Right atrium auricular region (tissue), 2 donors: ENCODE measurements around the gene IRAG1. TPM values are rescaled to one million over a fixed set of nuclear protein-coding genes. Genes with fewer than 3 reads are reported as not detected.

Experiments
- DNase-seq: peaks from one replicate; pipeline ENCODE4 v3.0.0-alpha.2; 2019; ENCODE audit warnings: low spot score
- H3K27ac ChIP-seq, 2 donors: fragments of 200-600 bp; sonication (generic); 1 replicate in 1 of 2; 2 replicates in 1 of 2; pipeline ENCODE4 v1.5.1; 2016 to 2019
- H3K27me3 ChIP-seq, 2 donors: fragments of 200-600 bp; sonication (generic); one replicate each; pipeline versions ENCODE4 v1.5.1 to v1.6.0; 2017 to 2019
- H3K36me3 ChIP-seq: fragments of 200-600 bp; sonication (generic); one replicate; pipeline ENCODE4 v1.5.1; 2016
- H3K4me1 ChIP-seq, 2 donors: fragments of 200-600 bp; sonication (generic); one replicate each; pipeline versions ENCODE4 v1.5.1 to v1.6.0; 2017 to 2019
- H3K4me3 ChIP-seq, 2 donors: fragments of 200-600 bp; sonication (generic); 1 replicate in 1 of 2; 2 replicates in 1 of 2; pipeline ENCODE4 v1.5.1; 2017 to 2019; ENCODE audit warnings: mild to moderate bottlenecking in 1 of 2, moderate library complexity in 1 of 2
- H3K9me3 ChIP-seq, 2 donors: fragments of 200-600 bp; sonication (generic); one replicate each; pipeline ENCODE4 v1.5.1; 2019
- total RNA-seq, 2 donors: library from RNA; depleted of rRNA; stranded (reverse); fragments of >200 nt; gene quantifications; one replicate each; pipeline ENCODE4 v1.1.0, GENCODE V29; 2016
- TF ChIP-seq, protein P1 (sequence below), 2 donors: fragments of 200-600 bp; sonication (generic); IDR thresholded peaks; one replicate each; pipeline ENCODE4 v1.5.1; 2019; ENCODE audit warnings: antibody characterized with exemption in 2 of 2

The IRAG1 gene
- total RNA-seq, 2 donors from 2014 or later, result 4.6 to 10.9 TPM

- TF ChIP-seq, protein P1, sequence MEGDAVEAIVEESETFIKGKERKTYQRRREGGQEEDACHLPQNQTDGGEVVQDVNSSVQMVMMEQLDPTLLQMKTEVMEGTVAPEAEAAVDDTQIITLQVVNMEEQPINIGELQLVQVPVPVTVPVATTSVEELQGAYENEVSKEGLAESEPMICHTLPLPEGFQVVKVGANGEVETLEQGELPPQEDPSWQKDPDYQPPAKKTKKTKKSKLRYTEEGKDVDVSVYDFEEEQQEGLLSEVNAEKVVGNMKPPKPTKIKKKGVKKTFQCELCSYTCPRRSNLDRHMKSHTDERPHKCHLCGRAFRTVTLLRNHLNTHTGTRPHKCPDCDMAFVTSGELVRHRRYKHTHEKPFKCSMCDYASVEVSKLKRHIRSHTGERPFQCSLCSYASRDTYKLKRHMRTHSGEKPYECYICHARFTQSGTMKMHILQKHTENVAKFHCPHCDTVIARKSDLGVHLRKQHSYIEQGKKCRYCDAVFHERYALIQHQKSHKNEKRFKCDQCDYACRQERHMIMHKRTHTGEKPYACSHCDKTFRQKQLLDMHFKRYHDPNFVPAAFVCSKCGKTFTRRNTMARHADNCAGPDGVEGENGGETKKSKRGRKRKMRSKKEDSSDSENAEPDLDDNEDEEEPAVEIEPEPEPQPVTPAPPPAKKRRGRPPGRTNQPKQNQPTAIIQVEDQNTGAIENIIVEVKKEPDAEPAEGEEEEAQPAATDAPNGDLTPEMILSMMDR (IDR thresholded peaks at IDR 0.05), result no peak
- no peaks in the 10 kb centered on the region for H3K9me3 ChIP-seq
- H3K27ac ChIP-seq, result peak overlapping the region; percentile 37 to 62
- no peaks in the 10 kb centered on the region for H3K36me3 ChIP-seq
- no peak for DNase-seq
- no peaks in the 10 kb centered on the region for H3K27me3 ChIP-seq
- no peak overlapping the region for H3K4me3 ChIP-seq
- H3K4me1 ChIP-seq, result peaks cover 2 to 63% of the 10 kb centered on the region in 2 donors
Measured at GRCh38 chr11:10657308-10658271, 36.0 kb downstream of the IRAG1 start.

DNA sequence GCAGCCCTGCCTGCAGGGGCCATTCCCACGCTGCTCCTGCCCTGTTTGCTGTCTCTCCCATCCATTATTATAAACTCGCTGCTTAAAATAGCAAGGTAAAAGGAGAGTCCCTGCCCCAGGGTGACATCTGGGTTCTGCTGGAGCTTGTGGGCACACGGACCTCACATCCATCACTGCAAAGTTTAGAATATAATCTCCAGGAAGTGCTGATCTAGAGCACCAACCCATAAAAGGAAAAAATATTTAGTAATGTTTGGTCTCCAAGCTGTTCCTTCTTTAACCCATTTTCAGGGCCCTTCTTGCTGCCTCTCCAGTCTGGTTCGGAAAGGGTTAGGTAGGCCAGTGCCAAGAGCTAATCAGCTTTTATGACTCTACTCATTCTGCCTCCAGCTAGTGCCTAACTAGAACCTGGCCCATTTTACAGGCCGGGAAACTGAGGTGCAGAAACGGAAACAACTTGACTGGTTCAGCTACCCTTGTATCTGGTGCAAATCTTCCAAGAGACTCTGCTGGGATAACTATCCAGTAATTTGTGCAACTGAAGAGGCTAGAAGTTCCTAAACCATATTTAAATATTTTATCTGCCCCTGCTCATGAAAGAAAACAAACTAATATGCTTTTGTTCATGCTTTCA lies 37.5 kb downstream of the IRAG1 start:
- H3K4me3 ChIP-seq, result no peak overlapping the region
- peaks cover 2 to 63% of the 10 kb centered on the region in 2 donors for H3K4me1 ChIP-seq

DNA sequence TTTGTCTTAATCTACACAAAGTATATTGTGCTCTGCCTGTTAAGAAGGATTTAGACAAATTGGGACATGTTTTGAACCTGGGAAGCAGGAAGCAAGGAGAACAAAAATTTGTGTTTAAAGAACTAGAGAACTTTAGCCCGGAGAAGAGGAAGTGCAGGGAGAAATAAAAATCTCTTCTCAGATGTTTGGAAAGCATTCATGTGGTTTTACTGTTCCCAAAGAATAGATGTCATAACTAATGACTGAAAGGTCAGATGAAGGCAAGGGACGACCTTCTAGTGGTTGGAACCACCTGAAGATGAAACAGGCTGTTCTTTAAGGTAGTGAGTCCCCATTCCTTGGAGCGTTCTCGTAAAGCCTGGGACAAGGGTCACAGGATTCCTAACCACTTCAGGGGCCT lies 38.3 kb downstream of the IRAG1 start:
- Histone ChIP-seq H3K4me3 (no peak overlapping the region), H3K9me3 (no peaks in the 10 kb centered on the region), H3K27me3 (no peaks in the 10 kb centered on the region), H3K36me3 (no peaks in the 10 kb centered on the region), H3K4me1 (peaks cover 2 to 63% of the 10 kb centered on the region in 2 donors), H3K27ac (peak overlapping the region; percentile 26 to 45)
- DNase-seq, result no peak
- TF ChIP-seq, protein P1 (IDR thresholded peaks at IDR 0.05), result no peak

More for the DNA sequence above, 37.5 kb downstream of the IRAG1 start:
- TF ChIP-seq, protein P1 (IDR thresholded peaks at IDR 0.05), result no peak
- Histone ChIP-seq H3K27ac (peak overlapping the region; percentile 26 to 45), H3K36me3 (no peaks in the 10 kb centered on the region), H3K9me3 (no peaks in the 10 kb centered on the region), H3K27me3 (no peaks in the 10 kb centered on the region)
- DNase-seq, result no peak

DNA sequence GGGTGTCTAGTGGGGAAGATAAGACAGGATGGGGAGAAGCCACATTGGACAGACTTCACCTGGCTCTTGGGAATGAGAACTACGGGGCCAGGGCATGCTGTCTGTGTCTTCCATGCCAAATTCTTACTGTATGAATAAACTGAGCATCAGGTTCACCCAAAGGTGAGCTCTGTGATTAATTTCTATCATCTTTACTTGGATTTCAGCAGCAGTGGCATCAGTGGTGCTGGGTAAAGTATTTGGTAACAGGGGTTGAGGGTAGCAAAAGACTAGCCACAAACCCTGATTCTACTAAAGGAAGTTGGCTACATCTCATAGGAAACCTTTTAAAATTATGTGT lies 38.8 kb downstream of the IRAG1 start:
- Histone ChIP-seq H3K4me3 (no peak overlapping the region), H3K27me3 (no peaks in the 10 kb centered on the region), H3K4me1 (peaks cover 2 to 60% of the 10 kb centered on the region in 2 donors), H3K9me3 (no peaks in the 10 kb centered on the region), H3K36me3 (no peaks in the 10 kb centered on the region), H3K27ac (peak overlapping the region; percentile 26 to 32)
- TF ChIP-seq, protein P1 (IDR thresholded peaks at IDR 0.05), result no peak
- no peak for DNase-seq

DNA sequence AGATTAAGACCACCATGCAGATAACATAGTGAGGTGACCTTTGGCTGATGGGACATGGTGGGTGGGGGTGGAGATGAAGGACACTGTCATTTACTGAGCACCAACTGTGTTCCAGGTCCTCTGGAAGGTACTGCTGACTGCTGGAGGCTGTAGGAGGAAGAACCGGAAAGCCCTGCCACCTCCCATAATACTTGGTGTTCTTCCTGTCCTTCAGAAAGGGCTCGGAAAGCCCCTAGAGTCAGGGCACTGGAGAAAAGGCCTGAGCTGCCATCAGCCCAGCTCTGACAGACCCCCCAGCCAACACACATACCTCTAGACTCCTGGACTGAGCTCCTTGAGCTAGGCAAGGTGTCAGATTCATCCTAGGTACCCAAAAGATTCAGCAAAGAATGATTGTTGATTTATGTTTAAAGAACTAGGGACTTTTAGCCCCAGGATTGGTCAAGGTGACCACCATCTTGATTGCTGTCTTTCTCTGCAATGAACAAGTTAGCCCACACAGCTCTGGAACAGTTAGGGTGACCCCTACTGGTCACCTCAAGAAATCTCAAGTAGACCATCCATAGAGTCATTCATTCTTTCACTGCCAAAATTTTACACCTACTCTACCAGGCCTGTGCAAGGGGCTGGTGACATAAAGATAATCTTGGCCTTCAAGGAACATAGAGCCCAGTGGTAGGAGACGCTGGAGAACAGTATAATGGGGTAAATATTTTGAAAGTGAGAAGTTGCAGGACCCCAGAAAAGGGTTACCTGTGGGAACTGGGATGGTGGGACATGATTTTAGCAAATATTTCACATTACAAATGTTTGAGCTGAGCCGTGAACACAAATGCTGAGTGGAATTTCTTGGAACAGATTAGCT lies 39.4 kb downstream of the IRAG1 start:
- H3K4me1 ChIP-seq, result peaks cover 0 to 54% of the 10 kb centered on the region in 2 donors

More for the DNA sequence above, 39.4 kb downstream of the IRAG1 start:
- H3K27me3 ChIP-seq, result no peaks in the 10 kb centered on the region
- no peaks in the 10 kb centered on the region for H3K36me3 ChIP-seq
- peak overlapping the region; percentile 26 to 32 for H3K27ac ChIP-seq
- H3K4me3 ChIP-seq, result no peak overlapping the region
- TF ChIP-seq, protein P1 (IDR thresholded peaks at IDR 0.05), result peak; percentile 26 to 73
- H3K9me3 ChIP-seq, result no peaks in the 10 kb centered on the region
- DNase-seq, result no peak
